Neural cell (in vitro differentiated cells): ENCODE results near the gene URGCP.

Source experiments
- CTCF ChIP-seq: fragments of 450-650 bp; IDR thresholded peaks from 2 replicates; pipeline ENCODE4 v1.5.1; 2014; ENCODE audit warnings: antibody characterized with exemption, mild to moderate bottlenecking, moderate library complexity; ENCODE audit not compliant: poor library complexity, severe bottlenecking
- EP300 ChIP-seq: fragments of 450-650 bp; conservative IDR thresholded peaks from 2 replicates; pipeline ENCODE4 v1.6.1; 2014; ENCODE audit warnings: antibody characterized with exemption, mild to moderate bottlenecking, moderate library complexity; ENCODE audit not compliant: poor library complexity, severe bottlenecking
- EZH2 ChIP-seq: fragments of 200-600, 300-800 bp; shearing (Covaris generic), sonication (generic); IDR thresholded peaks from 2 replicates; pipeline ENCODE4 v1.6.1; 2014; ENCODE audit warnings: antibody characterized with exemption, low read length, borderline replicate concordance, mild to moderate bottlenecking; ENCODE audit not compliant: insufficient read depth, poor library complexity, severe bottlenecking
- MXI1 ChIP-seq: fragments of 450-650 bp; conservative IDR thresholded peaks from 2 replicates; pipeline ENCODE4 v1.6.1; 2014; ENCODE audit warnings: antibody characterized with exemption, mild to moderate bottlenecking; ENCODE audit not compliant: poor library complexity, severe bottlenecking
- POLR2AphosphoS5 ChIP-seq: IDR thresholded peaks from 2 replicates; pipeline ENCODE4 v1.6.1; 2012
- REST ChIP-seq: IDR thresholded peaks from 2 replicates; pipeline ENCODE4 v1.6.1; 2012; ENCODE audit warnings: borderline replicate concordance
- TAF1 ChIP-seq: IDR thresholded peaks from 2 replicates; pipeline ENCODE4 v1.6.1; 2012; ENCODE audit warnings: low read depth

DNA sequence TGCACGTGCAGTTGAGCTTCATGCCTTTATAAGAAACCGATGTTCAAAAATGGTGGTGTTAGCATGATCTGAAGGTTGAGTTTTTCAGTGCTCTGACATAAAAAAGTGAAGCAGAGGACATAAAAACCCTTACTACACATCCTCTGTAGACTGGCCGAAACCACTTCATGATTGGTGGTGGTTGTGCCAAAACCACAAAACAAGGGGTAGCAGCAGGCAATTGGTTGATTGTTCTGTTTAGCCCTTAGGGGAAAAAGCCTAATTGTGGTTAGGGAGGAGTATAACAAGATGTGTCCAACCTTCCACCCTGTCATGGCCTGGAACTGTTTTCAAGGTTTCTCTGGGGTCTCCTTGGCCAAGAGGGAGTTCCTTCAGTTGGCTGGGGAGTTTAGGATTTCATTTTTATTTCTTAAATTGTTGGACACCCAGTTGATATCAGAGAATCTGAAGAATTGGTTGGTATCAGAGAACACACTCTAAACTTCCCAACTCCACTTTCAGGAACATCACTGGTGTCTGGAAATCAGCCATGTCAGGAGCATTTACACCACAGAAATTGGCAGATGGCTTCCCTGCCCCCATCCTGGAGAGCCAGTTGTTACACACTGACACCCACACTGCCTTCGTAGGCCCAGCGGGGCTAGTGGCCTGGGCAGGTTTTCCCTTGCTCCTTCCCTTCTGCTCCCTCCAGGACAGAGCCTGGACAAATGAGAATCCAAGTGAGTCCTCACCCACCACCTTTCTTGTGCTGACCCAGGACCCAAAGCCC, 55.9 kb downstream of the URGCP start:
- no peak for TF ChIP-seq TAF1
- TF ChIP-seq CTCF, result no peak
- TF ChIP-seq POLR2AphosphoS5, result no peak
- TF ChIP-seq EP300, result no peak
- no peak for TF ChIP-seq EZH2
- TF ChIP-seq REST, result no peak
- TF ChIP-seq MXI1, result no peak
